Skin of body (tissue), 2 donors: ENCODE data around the gene TPST2. TPM values are rescaled to one million over a fixed set of nuclear protein-coding genes. Genes with fewer than 3 reads are reported as not detected.

ENCODE experiments used
- DNase-seq: peaks from one replicate; lab custom pipeline; 2025; lab: John Stamatoyannopoulos, UW
- total RNA-seq: library from RNA; depleted of rRNA; stranded (reverse); fragments of >200 nt; gene quantifications from one replicate; pipeline ENCODE4 v1.2.3, GENCODE V29; 2014

TPST2 gene
- total RNA-seq, 1 donor from 2014 or later, result 12.9 TPM

GRCh38 chr22:26580240-26580962 lies 9.5 kb downstream of the TPST2 start:
- no peak for DNase-seq

DNA sequence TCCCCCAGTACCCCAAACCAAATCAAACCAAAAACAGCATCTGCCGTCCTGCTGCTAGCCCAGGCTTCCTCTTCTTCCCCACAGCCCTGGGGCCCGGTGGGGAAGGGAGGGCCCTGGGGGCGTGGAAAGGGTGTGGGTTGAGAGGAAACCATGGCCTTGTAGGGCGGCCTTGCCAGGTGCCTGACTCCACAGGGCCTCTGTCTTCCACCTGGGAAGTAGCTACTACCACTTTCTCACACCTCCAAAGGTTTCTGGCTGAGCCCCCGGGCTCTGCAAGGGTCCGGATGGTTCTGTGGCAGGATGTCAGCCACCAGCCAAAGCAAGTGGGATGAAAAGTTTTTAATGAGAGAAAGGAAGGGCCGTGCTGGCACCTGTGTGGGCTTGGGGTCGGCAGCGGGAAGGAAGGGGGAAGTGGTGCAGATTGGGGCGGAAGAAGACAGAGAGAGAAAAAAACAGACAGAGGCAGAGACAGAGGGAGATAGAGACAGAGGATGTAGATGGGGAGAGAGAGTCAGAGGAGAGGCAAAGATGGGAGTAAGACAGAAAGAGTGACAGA lies 10.5 kb downstream of the TPST2 start:
- no peak for DNase-seq

DNA sequence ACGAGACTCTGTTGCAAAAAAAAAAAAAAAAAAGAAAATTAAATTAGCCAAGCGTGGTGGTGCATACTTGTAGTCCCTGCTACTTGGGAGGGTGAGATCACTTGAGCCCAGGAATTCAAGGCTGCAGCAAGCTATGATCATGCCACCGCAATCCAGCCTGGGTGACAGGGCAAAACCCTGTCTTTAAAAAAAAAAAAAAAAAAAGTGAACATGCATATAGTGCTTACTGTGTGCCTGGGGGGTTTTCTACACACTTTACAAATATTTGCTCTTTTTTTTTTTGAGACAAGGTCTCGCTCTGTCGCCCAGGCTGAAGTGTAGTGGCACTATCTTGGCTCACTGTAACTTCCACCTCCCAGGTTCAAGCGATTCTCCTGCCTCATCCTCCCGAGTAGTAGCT lies 12.9 kb downstream of the TPST2 start:
- no peak for DNase-seq

- peak; percentile 65 for DNase-seq
These were observed 13.8 kb downstream of the TPST2 start for GRCh38 chr22:26576026-26576680.

DNA sequence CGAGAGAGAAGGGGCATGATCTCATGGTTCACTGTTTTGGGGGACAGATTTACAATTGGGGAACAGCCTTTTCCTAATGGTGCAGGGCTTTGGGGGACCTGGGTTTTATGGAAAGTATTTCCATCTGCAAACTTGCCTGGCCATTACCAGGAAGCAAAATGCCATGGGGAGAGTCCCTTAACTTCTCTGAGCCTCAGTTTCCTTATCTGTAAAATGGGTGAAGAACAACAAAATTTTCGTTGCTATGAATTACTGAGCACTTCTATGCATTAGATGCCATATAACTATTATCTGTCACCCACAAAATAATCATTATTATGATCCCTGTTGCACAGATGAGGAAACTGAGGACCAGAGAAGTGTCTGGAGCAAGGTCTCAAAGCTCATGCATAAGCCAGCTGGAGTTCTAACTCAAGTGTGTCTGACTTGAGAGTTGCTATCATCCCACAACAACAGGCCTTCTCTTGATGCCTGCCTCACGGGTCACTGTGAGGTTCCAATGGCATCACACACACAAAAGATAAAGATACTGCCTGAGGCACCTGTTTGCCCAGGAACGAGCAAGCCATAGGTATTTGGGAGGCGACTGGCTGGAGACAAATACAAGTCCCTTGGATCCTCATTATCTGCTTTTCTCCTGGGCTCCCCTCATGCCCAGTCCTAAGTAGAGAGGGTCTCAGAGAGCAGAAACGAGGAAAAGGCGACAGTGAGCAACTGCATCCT lies 15.8 kb downstream of the TPST2 start:
- DNase-seq, result no peak

GRCh38 chr22:26573026-26573662 lies 16.8 kb downstream of the TPST2 start:
- DNase-seq, result no peak

DNA sequence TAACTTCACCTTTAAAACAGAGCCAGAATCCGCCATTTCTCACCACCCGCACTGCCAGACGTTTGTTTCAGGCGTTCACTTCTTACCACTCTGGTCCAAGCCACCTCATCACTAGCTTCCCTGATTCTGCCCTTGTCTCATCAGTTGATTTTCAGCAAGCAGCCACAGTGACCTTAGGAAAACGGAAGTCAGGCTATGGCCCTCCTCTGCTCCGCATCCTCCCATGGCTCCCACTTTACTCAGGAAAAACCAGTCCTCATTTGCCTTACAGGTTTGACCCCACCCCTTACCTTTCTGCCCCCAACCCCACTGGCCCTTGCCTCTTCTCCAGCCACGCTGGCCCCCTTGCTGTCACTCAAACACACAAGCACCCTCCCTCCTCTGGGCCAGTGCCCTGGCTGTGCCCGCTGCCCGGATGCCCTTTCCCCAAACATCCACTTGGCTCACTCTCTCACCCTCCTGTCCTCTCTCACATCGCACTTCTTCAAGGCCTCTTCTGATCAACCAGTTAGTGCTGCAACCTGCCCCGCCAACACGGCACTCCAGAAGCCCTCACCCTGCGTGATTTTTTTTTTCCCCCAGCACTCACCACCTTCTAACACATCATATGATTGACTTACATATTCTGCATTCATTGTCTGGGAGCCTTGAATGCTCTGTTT lies 18.9 kb downstream of the TPST2 start:
- no peak for DNase-seq

DNA sequence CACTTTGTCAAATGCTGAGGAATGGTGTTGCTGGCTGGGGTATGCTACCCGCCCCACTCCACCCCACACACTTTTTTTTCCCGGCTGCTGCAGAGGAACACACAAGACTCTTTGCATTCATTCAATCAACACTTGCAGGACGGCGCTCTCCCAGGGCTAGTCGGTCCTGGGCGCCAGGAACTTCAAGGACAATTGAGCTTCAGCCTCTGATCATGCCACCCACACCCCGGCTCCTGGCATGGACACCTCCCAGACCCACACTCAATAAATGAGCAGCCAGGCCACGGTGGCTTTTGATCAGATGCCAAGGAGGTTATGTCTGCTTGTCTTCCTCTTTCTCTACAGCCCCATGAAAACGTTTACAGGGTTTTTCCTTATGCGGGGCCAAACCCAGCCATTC lies 19.8 kb downstream of the TPST2 start:
- no peak for DNase-seq

GRCh38 chr22:26568207-26568706 lies 21.7 kb downstream of the TPST2 start:
- DNase-seq, result peak; percentile 24

GRCh38 chr22:26567610-26568009 lies 22.3 kb downstream of the TPST2 start:
- no peak for DNase-seq

GRCh38 chr22:26566994-26567393 lies 22.9 kb downstream of the TPST2 start:
- DNase-seq, result no peak

- no peak for DNase-seq
These were observed 24.0 kb downstream of the TPST2 start for GRCh38 chr22:26565889-26566288.

GRCh38 chr22:26565181-26565580 lies 24.8 kb downstream of the TPST2 start:
- no peak for DNase-seq

DNA sequence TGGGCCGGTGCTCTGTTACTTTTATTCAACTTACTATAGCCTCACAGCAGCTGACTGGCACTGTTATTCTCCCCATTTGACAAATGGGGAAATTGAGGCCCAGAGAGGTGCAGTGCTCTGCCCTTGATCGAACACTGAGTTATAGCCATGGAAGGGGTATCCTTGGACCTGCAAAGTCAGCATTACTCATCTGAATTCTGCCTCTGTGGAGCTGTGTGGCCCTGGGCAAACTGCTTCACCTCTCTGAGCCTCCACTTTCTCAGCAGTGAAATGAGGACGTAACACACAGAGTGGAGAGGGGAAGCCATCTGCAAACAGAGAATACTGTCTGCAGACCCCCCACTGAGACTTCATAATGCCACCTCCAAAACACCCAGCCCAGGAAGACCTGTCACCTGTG lies 25.3 kb downstream of the TPST2 start:
- no peak for DNase-seq

DNA sequence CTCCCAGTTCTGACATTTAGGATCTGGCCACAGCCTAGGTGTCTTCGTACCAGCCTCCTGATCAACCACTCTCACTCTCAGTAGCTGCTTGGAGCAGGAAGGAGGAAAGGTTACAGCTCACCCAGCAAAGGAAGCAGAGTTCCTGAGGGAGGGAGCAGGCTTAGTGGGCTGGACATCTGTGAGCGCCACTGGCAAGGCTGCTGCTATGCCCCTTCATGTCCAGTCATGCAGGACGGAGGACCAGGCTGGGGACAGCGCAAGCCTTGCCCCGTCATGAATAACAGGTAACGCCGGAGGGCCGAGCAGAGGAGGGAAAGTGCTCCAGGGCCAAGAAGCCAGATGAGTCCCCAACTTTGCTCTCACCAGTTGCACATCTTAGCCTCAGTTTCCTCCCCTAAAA lies 25.8 kb downstream of the TPST2 start:
- no peak for DNase-seq

DNA sequence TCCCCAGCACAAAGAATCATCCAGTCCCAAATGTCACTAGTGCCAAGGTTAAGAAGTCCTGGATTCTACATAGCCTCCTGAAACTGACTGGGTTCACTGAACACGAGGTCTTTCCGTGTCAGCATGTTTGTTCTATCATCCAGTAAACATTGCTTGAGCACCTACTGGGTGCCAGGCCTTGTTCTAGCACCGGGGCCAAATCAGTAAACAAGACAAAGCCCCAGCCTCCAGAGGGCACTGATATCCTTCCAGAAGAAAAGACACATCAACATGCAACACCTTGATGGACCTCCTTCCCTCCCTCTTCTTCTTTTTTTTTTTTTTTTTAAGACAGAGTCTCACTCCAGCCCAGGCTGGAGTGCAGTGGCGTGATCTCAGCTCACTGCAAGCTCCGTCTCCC lies 26.9 kb downstream of the TPST2 start:
- no peak for DNase-seq

DNA sequence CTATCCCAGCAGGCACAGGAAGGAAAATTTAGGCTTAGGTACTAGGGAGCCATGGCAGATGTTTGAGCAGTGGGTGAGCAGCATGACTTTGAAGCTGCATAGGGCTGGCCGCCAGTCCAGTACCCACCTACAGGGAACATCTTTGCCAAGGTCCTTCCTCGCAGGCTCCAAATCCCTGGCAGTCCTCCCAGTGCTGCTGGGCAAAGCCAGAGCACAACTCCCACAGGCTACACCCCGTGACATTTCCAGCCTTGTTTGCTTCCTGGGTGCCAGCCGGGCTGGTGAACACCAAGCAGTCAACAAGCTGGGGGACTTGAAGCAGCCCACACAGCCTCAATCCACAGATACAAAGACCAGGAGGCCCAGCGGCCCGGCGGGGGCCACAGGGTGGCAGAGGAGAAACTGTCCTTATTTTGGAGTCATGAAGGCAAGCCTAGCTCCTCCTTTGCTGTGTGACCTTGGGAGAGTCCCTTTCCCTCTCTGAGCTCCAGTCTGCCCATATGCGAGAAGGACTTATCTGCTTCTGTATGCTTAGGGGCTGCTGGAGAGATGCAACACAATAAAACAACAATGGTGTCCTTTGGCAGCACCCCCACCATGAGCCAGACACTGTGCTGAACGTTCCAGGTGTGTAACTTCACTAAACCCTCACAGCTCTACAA lies 28.0 kb downstream of the TPST2 start:
- DNase-seq, result no peak

- no peak for DNase-seq
These were observed 29.9 kb downstream of the TPST2 start for GRCh38 chr22:26559961-26560575.

- no peak for DNase-seq
These were observed 31.6 kb downstream of the TPST2 start for GRCh38 chr22:26558248-26558895.

DNA sequence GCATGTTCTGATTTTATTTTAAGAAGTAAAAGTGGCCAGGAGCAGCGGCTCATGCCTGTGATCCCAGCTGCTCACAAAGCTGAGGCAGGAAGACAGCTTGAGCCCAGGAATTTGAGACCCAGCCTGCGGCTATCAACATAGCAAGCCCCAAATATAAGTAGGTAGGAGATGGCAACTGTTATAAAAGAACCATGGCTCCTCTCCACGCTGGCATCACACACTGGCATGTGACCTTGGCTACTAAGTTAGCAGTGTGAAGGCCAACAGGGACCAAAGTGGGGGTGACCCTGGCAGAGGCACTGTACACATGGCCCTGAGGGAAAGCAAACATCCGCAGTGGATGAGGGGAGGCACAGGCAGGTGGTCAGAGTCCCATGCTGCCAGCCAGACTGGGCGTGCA lies 33.0 kb downstream of the TPST2 start:
- DNase-seq, result no peak
